ENCODE measurements around the gene HS3ST6.
"Not testable (repeated sequence)": the region's sequence is repeated elsewhere in the genome, so short reads cannot be mapped to it uniquely, and the experiment has no call there.

Gene HS3ST6

GRCh38 chr16:1924095-1924494 is 5.9 kb upstream of the HS3ST6 start:
- no peak for DNase-seq

GRCh38 chr16:1923299-1924034 is 5.3 kb upstream of the HS3ST6 start:
- DNase-seq: peak; percentile 91

DNA sequence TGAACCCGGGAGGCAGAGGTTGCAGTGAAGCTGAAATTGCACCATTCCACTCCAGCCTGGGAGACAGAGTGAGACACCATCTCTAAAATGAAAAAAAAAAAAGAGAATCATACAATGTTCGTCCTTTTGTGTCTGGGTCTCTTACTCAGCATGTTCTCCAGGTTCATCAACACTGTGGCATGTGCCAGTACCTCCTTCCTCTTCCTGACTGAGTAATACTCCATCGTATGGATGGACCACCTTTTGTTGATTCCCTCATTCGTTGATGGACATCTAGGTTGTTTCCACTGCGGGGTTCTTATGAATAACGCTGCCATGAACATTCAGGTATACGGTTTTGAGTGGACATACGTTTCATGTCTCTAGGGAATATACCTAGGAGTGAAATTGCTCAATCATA is 4.1 kb upstream of the HS3ST6 start:
- DNase-seq: no peak

GRCh38 chr16:1920727-1921171 is 2.5 kb upstream of the HS3ST6 start:
- DNase-seq: peak; percentile 41

- DNase-seq: not testable (repeated sequence)
Measured at GRCh38 chr16:1920122-1920521, 1.9 kb upstream of the HS3ST6 start.

GRCh38 chr16:1919327-1919998 is 1.2 kb upstream of the HS3ST6 start:
- DNase-seq: no peak

GRCh38 chr16:1917665-1918350 is 407 bp downstream of the HS3ST6 start:
- DNase-seq: peak; percentile 31

- DNase-seq: no peak
Measured at GRCh38 chr16:1917056-1917664, 1.1 kb downstream of the HS3ST6 start.

DNA sequence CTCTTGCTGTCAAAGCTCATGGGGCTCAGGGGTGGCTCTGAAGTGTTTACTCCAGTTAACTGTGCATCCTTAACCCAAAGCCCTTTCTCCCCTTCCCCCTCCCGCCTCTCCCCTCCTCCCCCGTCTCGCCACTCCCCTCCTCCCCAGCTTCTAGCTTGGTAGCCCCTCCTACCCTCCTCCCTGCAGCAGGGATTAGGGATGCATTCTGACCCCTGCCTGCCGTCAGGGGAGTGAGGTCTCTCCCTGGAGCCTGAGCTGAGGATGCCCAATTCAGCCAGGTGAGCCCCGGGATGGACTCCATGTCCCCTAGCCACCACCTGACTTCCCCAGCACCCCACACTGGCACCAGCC is 1.6 kb downstream of the HS3ST6 start:
- no peak for DNase-seq

DNA sequence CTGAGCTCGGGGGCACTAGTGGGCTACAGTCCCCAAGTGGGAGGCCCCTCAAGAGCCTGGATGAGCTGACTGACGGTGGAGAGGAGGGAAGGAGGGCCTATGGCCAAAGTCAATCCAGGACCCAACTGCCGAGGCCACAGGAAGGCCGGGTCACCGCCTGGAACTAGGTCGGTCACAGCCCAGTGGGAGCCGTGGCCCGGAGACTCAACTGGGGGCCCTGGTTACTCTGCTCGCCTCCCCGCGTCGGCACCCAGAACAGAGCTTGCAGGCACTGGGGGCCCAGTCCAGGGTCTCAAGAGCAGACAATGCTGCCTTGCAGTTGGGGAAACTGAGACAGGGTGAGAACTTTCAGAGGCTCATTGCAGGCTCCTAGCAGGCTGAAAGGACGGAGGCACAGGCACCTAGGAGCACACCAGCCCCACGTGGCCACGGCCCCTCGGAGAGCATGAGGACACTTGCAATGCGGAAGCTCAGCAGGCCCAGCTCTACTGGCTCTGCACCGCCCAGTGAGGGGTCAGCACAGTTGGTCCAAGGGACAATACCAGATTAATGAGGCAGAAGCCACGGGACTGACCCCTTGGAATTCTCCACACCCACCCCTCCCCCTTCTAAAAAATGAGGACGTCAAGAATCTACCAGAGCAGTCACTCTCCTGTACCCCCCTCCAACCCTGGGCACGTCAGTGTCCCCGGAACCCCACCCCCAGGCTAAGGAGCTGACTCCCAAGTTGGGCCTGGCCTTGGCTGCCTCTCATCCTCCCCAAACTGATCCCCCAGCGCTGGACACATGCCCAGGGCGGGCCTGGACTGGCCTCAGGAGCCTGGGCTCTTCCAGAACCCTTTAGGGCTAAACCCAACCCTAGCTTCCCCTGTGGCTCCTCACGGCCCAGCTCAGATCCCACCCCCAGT is 2.2 kb downstream of the HS3ST6 start:
- DNase-seq: no peak

DNA sequence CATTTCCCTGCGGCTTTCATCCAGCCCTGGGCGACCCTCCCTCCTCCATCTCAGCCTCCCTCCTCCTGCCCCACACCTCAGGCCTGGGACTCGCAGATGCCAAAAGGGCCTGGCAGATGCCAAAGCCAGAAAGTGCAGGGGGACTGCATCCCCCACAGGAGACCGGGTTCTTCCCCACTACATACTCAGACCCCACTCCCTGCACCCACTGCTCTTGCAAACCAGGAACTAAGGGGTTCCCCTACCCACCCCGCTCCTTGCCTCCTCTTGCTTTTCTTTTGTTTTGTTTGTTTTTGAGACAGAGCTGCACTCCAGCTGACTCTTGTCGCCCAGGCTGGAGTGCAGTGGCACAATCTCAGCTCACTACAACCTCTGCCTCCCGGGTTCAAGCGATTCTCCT is 3.2 kb downstream of the HS3ST6 start:
- DNase-seq: no peak

GRCh38 chr16:1914084-1914608 is 4.1 kb downstream of the HS3ST6 start:
- DNase-seq: no peak

GRCh38 chr16:1913327-1914083 is 4.7 kb downstream of the HS3ST6 start:
- DNase-seq: peak; percentile 89

DNA sequence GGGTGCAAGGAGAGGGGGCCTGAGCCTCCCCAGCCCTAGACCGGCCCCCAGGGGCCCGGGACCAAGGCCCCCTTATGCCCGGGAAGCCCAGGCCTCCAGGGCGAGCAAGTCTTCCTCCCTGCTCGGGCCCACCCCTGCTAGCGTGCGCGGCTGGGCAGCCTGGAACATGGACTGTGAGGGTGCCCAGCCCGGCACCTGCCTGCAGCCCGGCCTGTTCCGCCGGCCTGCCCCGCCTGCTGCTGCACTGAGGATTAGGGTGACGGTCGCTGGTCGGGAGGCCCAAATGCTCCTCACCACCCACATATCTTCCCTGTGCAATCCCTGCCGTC is 6.0 kb downstream of the HS3ST6 start:
- DNase-seq: no peak

DNA sequence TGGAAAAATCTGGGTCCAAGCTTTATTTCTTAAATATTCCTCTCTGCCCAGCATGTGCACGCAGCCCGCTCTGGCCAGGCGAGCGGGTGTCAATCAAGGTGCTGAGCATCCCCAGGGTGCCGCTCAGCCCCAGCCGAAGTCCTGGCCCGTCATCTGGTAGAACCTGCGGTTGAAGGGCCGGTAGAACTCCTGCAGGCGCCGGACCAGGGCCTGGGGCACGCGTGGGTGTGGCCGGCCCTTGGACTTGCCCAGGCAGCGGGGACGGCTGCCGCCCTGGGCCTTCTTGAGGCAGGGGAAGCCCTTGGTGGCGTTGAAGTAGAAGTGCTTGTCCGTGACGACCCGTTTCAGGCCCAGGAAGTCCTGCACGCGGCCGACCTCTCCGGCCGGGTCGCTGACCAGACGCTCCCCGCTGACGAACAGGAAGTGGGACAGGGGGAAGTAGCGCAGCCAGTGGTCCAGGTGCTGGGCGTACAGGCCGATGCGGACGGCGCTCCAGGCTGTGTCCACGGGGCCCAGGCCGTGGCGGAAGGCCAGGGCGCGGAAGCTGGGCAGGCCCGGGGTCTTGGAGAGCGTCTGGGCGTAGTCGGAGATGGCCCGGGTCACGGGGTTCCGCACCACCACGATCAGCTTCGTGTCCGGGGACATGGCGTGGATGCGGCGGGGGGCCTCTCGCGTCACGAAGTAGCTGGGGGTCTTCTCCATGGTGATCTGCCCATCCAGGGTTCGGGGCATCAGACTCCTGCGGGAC is 6.6 kb downstream of the HS3ST6 start:
- no peak for DNase-seq

DNA sequence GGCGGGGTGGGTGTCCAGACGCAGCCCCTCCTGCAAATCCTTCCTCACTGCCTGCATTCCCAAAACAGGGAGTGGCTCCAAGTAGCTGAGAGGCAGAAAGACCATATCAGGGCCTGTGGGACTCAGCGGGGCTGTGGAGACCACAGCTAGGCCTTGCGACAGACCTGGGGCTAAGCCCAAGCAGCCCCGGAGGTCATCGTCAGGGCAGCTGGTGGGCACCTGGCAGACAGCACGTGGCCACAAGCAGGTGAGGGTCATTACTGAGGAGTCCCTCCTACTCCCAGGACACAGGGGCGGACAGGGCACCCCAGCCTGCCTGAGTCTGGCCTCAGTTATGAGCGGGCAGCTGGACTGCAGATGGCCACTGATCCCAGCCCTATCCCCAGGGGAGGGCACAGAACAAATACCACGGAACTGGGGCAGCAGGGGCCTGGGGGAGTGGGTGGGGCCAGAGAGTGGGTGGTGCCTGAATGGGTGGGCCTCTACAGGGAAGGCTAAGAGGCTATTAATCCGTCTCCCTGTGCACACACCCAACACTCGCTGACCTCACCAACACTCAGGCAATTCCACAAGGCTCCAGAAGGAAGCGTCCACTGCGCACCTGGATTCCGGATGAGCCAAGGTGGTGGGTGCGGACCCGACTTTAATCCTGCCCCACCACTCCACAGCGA is 8.5 kb downstream of the HS3ST6 start:
- peak; percentile 86 for DNase-seq

DNA sequence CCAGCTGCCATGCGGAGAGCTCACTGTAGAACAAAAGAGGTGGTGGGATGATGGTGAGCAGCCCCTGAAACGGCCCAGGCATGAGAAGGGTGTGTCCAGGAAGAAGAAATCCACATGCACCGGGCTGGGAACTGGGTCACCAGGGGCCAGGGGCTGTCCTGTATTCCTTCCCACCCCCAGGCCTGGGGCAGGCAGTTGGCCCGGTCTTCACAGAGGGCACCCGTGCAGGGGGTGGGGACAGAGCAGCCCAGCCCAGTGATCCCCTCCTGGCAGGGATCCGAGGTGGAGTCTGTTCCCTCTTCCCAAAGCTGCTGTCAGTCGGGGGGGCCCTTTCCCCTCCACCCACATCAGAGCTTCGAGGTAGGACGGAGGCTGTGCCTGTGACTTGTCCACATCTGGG is 9.2 kb downstream of the HS3ST6 start:
- DNase-seq: no peak

- DNase-seq: peak; percentile 56
Measured at GRCh38 chr16:1908184-1908583, 10.0 kb downstream of the HS3ST6 start.

GRCh38 chr16:1907226-1907860 is 10.9 kb downstream of the HS3ST6 start:
- DNase-seq: no peak

- DNase-seq: no peak
Measured at GRCh38 chr16:1906846-1907165, 11.4 kb downstream of the HS3ST6 start.
